Medulla oblongata (tissue), 1 donor: Measurements from ENCODE around the gene SLC25A42.
"Not testable (repeated sequence)": the region's sequence is repeated elsewhere in the genome, so short reads cannot be mapped to it uniquely, and the experiment has no call there.

Source experiments
- DNase-seq: peaks from one replicate; pipeline ENCODE4 v3.0.0-alpha.2; 2015; ENCODE audit errors: extremely low spot score

SLC25A42 gene, protein sequence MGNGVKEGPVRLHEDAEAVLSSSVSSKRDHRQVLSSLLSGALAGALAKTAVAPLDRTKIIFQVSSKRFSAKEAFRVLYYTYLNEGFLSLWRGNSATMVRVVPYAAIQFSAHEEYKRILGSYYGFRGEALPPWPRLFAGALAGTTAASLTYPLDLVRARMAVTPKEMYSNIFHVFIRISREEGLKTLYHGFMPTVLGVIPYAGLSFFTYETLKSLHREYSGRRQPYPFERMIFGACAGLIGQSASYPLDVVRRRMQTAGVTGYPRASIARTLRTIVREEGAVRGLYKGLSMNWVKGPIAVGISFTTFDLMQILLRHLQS

DNA sequence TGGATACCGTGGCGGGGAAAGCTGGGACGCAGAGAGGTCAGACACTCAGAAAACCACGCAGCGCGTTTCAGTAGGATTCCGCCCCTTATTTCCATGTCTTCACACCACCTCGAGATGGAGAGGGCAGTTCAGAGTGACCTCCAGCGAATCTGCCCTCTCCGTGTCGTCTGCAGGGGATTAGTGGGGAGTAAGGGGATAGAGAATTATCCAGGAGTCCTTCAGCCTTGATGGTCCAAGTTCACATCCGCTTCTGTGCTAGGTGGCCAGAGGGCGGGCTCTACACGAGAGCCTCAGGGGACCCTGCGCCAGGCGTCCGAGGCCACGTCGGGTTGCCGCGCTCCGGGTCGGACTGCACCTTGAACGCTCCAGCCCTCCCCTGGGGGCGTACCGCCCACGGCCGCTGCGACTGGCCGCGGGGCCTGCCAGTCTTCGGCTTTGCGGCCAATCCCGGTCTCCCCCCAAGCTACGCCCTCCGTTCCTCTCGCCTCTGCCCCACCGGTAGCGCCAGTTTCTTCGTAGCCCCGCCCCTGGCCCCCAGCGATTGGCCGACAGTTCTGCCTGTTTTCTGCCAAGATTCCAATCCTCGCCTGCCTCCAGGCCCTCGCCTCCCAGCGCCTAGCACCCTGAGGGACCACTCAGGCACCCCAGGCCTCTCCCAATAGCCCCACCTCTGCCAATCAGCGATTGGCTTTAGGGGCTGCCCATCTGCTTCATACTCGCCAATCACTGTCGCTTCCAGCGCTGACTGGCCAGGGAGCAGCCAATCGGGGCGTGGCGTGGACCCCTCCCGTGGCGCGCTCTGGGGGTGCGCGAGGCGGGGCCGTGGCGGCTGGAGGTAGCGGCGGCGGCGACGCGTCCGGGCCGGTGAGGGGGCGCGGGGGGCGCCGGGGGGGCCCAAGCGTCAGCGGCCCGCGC, at the start of gene SLC25A42:
Gene SLC25A42, plus strand, starts transcription at position 812 of the 915 bp plus-strand sequence. CDS start 32,131 bp downstream, outside the sequence.
- peak; percentile 100 for DNase-seq

DNA sequence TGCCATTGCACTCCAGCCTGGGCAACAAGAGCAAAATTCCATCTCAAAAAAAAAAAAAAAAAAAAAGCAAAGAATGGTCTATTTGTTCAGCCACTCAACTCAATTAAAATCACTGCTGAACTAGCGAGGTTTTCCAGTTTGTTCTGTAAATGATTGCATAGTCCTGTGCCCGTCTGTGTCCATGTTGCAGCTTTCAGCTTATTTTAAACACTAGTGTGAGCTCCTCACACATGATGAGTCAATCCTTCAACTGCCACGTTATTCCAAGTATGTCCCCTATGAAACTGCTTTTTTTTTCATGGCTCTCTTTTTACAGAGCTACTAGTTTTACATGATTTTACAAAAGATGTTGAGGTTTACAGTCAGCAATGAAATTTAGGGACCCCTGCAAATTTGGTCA, 42.7 kb upstream of the SLC25A42 start:
- no peak for DNase-seq

DNA sequence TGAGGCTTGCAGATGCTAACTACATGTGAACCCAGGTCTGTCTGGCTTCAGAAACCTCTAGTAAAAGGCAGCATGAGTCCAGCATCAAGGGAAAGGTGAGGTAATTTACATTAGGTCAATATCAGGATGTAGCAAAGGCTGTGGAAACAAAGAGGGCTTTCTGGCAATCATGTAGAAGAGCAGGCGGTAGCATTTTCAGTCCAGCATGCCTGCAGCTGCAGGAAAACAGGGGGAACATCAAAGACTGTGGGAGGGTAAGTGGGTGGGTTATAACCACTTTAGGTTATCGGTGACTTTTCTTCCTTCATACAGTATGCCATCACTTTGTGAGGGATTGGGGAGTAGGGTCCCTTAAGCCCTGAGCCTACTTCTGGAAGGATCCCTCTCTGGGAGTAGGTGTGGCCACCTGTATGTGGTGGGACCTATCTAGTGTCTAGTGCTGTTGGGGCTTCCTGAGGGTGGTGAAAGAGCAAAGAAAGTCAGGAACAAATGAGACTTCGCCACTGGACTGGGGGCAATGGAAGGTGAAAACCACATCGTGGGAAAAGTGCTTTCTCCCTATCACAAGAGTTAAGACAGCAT, 41.3 kb upstream of the SLC25A42 start:
- DNase-seq, result no peak

DNA sequence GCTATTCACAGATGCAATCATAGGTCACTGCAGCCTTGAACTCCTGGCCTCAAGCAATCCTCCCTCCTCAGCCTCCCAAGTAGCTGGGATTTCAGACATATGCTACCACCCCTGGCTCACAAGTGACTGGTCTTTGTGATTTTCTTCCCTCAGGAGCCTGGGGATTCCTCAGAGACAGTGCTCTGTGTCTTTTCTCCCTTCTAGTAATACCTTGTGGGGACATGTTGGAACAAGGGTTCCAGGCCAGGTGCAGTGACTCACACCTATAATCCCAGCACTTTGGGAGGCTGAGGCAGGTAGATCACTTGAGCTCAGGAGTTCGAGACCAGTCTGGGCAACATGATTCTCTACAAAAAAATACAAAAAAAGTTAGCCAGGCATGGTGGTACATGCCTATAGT, 40.4 kb upstream of the SLC25A42 start:
- not testable (repeated sequence) for DNase-seq

DNA sequence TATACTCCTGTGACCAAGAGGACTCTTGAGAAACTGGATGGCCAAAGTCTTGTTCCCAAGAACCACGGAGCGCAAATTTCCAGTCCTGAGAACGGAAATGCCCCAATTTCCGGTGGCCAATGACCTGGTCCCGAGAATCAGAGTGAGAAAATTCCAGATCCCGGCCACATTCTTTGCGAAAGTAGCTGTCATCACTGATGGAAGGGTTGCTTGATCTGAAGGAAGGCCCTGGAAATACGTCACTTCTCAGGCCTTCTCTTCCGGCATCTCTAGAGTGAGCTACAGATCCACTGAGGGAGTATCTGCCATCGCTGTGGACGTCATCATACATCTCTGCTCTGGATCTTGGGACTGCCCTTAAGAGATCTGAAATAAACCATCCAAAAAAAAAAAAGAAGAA, 37.9 kb upstream of the SLC25A42 start:
- no peak for DNase-seq

DNA sequence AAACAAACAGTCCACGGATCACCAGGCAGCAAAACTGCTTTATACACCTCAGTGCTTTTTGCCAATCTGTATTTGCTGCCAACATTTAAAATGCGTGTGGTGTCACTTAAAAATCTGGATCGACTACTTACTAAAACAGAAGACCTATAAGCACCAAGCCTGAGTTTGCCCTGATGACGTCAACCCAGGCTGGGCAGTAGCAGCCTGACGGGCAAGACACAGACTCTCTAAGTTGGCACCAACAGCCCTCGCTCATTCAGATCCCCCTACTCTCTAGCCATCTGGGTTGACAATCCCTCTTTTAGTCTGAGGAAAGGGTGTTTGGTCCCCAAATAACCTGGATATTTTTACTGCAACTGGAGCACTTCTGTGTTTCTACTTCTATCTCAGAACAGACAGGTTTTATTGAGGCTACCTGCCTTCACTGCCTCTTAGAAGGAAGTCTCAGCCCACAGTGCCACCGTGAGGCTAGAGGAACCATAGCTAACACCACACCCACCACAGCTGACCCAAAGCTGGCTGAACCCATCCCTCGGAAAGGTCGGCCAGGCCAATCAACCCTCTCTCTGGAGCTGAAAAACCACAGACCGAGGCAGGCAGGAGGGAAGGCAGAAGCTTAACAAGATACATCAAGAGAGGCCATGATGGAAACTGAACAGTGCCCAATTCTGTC, 37.4 kb upstream of the SLC25A42 start:
- DNase-seq, result no peak

DNA sequence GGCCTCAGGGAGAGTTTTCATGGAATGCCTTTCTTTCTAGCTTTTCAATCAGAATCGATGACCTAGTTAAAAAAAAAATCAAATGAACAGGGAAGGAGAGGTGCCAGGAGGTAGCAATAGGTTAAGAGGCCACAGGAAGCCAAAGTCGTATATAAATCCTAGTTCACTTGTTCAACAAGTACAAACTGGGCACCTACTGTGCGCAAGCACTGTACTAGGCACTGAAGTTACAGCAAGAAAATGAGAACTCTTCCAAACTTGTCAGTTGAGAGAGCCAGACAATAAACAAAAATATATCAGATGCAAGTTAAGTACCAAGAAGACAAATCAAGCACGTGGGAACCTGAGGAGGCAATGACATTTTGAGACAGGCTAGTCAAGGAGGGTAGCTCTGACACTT, 36.6 kb upstream of the SLC25A42 start:
- no peak for DNase-seq

DNA sequence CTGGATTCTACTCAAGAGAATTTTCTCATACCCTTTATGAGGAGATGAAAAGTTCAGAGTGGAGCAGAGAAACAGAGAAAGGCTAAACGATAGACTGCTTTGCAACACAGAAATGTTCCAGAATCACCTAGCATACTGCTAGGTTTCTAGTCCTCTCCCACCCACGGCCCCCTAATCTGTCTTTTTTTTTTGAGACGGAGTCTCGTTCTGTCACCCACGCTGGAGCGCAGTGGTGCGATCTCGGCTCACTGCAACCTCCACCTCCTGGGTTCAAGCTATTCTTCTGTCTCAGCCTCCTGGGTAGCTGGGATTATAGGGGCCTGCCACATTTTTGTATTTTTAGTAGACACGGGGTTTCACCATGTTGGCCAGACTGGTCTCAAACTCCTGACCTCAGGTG, 35.3 kb upstream of the SLC25A42 start:
- DNase-seq, result no peak

DNA sequence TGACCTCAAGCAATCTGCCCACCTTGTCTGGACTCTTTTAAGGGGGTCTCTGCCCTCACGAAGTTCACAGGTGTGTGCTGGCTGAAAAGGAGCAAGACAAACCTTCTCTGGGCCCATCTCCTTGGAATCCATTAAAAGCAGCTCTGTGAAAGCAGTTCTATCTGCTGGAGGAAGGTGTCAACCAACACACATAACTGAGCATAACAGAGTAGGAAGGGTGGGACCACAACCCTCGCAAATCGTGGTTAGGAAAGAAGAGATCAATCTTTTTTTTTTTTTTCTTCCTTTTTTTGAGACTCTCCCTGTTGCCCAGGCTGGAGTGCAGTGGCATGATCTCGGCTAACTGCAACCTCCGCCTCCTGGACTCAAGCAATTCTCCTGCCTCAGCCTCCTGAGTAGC, 31.9 kb upstream of the SLC25A42 start:
- DNase-seq, result no peak

DNA sequence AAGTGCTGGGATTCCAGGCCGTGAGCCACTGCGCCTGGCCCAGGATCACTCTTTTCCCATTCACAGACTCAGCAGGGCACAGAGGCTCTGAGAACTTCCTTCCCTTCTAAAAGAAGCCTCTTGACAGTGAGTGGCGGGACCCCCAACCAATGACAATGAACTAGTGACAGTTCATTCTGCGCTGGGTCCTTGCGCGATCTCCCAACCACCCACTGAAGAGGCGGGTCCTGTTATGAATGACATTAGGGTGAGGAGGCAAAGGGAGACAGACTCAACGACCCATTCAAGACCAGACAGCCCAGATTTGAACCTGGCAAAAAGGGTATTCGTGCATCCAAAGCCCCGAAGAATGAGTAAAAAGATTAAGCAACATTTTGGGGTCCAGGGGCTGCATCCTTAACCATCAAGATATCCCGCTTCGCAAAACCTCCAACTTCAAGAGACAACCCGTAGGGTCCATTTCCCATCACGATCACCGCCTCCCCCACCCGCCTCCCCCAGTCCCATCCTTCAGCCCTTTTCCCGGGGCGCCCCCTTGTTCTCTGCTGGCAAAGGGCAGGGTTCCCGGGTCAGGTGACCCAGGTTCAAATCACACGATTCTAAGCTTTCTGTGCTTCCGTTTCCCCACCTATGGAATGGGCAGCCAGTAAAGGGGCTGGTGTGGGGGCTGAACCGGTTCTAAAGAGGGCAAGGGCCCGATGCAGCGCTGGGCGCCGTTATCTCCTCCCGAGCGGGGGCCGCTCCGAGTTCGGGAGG, 31.2 kb upstream of the SLC25A42 start:
- peak; percentile 97 for DNase-seq

DNA sequence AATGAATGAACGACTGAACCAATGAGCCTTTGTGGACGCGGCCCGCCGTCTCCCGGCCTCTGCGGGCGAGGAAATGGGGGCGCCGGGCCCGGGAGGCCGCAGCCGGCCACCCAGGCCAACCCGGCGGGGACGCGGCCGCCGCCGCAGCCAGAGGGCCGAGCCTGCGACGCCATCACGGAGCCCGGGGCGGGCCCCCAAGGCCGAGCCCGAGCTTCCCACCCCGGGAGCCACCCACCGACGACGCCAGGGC, 30.7 kb upstream of the SLC25A42 start:
- DNase-seq, result no peak

DNA sequence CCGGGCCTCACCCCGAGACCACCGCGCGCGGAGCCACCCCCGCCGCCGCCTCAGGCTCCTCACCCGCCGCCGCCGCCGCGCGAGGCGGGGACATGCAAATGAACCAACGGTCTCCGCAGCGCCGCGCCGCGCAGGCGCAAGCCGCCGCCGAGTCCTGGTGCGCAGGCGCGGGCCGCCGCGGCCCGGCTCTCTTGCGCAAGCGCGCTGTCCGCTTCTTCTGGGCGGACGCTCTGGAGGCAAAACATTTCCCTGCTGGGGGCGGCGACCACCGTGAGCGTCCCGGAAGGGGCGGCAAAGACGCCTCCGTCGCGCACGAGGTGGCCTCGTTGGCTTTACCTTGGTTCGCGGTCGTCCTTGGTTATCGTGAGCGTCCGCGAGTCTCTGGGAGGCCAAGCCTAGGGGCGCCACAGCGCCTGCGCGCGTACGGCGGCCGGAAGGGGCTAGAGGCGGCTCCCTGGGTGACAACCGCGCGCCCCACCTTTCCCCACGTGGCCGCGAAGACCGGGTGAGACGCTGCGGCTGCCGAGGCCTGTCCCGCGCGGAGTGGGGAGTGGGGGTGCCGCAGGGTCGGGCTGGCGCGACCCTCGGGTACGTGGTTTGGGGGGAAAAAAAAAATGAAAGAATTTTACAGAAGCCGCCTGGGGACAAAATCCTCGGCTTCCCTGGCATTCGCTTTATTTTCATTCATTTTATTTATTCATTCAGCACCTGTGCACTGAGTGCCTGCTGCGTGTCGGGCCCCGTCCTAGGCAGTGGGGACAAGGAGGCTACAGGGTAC, 30.2 kb upstream of the SLC25A42 start, which contains the start of the genes ARMC6 and SUGP2:
Gene ARMC6, plus strand, starts transcription at position 178 of the 778 bp plus-strand sequence. CDS start 607 bp downstream, outside the sequence.
Gene SUGP2, minus strand, starts transcription at position 92 of the 778 bp plus-strand sequence. CDS start 2,446 bp downstream, outside the sequence.
- DNase-seq, result peak; percentile 88

DNA sequence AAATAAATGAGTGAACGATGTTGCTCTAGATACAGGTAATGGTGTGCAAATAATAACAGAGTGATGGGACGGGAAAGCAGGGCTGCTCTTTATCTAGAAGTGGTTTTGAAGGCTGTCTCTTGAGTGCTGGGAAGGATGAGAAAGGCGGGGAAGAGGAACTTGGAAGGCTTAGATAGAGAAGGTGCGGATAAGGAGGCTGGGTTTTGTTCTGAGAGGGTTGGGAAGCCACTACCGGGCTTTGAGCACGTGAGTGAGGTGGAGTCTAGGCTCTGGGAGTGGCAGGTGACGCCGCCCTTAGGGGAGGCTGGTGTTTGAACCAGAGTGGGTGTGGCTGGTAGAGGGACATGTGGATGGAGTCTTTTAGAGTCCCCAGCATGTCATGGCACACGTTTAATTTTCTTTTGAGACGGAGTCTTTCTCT, 29.6 kb upstream of the SLC25A42 start:
- peak; percentile 21 for DNase-seq

DNA sequence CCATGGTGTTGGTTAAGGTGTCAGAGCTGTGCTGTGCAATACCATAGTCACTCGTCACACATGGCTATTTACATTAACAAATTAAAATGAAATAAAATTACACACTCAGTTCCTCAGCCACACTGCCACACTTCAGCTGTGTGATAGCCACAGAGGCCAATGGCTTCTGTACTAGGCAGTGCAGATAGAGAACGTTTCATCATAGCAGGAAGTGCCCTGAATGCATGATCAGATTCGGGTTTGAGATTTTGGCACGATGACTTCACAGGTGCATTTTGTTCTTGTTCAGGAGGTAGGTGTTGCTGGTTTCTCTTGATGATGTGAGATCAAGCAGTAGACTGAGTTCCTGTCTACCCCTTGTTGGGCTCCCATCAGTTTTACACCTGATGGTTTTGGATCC, 23.9 kb upstream of the SLC25A42 start:
- DNase-seq, result no peak

DNA sequence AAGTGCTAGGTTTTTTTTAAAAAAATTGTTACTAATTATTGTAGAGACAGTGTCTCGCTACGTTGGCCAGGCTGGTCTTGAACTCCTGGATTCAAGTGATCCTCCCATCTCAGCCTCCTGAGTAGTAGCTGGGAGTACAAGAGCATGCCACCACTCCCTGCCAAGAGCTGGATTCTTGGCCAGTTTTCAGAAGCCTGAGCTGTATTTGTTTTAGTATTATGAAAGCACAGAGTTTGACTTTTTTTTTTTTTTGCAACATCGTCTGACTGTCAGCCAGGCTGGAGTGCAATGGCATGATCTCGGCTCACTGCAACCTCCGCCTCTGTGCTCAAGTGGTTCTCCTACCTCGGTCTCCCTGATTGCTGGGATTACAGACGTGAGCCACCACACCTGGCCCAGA, 23.4 kb upstream of the SLC25A42 start:
- no peak for DNase-seq

DNA sequence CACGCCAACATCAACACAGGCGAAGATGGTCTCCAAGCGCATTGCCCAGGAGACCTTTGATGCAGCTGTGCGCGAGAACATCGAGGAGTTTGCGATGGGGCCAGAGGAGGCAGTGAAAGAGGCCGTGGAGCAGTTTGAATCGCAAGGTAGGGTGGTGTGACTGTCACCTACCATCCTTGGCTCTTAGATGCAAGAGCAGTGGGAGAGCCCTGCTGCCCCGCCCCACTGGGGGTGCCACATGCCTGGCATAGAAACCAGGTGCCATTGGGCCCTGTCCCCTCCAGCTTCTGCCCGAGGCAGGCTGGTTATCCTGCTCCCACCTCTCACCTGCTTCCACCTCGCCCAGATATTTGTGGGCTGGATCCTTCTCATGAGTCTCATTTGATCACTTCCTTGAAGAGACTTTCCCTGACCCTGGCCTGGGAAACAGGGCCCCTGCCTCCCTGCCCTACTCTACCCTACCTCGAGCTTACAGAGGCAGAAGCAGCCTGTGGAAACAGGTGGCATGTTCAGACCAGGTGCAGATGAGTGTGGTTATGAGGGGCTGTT, 21.0 kb upstream of the SLC25A42 start:
- DNase-seq, result no peak

DNA sequence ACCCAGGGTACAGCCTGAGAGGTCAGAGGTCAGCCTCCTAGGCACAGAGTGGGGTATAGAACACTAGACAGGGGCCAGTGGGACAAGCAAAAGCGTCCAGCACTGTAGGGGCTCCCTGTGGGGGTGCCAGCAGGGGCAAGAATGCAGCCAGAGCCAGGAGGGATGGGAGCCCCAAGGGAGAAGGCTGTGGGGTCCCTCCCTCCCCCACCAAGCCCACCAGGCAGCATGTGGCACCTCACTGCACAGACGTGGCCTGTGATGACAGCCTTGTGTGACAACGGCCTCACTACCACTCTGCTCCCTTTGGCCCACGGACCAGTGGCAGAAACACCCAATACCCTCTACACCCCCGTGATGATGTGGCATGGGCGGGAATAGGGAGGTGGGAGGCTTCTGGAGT, 20.3 kb upstream of the SLC25A42 start:
- no peak for DNase-seq

DNA sequence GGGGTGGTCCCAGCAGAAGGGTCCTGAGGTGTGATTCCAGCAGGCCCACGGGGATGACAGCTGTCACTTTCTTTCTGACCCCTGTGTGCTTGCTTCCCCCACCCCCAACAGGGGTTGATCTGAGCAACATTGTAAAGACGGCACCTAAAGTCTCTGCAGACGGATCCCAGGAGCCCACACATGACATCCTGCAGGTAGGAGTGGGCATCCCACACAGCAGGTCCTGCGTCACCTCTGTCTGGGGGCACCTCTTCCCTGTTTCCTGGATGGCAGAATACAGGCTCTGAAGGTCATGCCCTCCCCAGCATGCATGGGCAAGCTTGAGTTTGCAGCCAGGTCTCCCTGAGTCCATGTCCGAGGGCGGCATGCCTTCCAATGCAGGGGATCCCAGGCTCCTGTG, 19.9 kb upstream of the SLC25A42 start:
- DNase-seq, result no peak

DNA sequence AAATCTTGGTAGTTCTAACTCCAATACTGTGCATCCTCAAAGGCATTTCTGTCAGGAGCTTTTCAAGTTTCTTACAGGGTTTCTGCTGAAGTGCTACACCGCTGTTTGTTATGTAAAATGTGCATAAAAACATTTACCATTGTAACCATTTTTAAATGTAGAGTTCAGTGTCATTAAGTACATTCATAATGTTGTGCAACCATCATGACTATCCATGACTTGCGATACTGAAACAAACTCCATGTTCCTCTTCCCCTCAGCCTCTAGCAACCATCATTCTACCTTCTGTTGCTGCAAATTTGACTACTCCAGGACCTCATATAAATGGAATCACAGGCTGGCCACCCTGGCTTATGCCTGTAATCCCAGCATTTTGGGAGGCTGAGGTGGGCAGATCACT, 14.4 kb upstream of the SLC25A42 start:
- no peak for DNase-seq

DNA sequence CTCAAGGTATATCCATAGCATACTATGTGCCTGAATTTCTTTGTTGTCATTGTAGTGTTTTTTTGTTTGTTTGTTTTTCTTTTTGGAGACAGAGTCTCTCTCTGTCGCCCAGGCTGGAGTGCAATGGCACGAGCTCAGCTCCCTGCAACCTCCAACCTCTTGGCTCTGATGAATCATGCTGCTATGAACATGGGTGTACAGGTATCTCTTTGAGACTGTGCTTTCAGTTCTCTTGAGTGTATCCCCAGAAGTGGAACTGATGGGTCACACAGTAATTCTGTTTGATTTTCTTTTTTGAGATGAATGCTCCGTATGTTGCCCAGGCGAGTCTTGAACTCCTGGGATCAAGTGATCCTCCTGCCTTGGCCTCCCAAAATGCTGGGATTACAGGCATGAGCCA, 13.7 kb upstream of the SLC25A42 start:
- DNase-seq, result no peak
